Left ventricle myocardium inferior (tissue), 1 donor: ENCODE results near the gene SERPINE3. TPM values are rescaled to one million over a fixed set of nuclear protein-coding genes. Genes with fewer than 3 reads are reported as not detected.

Source experiments
- DNase-seq: peaks from one replicate; pipeline ENCODE4 v3.0.0-alpha.2; 2020
- H3K27ac ChIP-seq: fragments of 200-600 bp; replicated peaks from 2 replicates; pipeline ENCODE4 v1.8.0; 2021
- H3K27me3 ChIP-seq: fragments of 200-600 bp; 2 replicates; pipeline ENCODE4 v1.8.0; 2021; ENCODE audit warnings: low read depth
- H3K36me3 ChIP-seq: fragments of 200-600 bp; 2 replicates; pipeline ENCODE4 v1.8.0; 2021
- H3K4me1 ChIP-seq: fragments of 200-600 bp; 2 replicates; pipeline ENCODE4 v1.8.0; 2021
- H3K4me3 ChIP-seq: fragments of 200-600 bp; 2 replicates; pipeline ENCODE4 v1.8.0; 2021; ENCODE audit warnings: mild to moderate bottlenecking, moderate library complexity
- H3K9me3 ChIP-seq: fragments of 200-600 bp; replicated peaks from 2 replicates; pipeline ENCODE4 v1.8.0; 2021
- CTCF ChIP-seq: fragments of 200-600 bp; IDR thresholded peaks from 2 replicates; pipeline ENCODE4 v1.8.0; 2021; ENCODE audit warnings: antibody characterized with exemption, mild to moderate bottlenecking, borderline replicate concordance
- intact Hi-C: fragments of 100-400 bp; cut with micrococcal nuclease; formaldehyde crosslinking; loops from one replicate; pipeline ENCODE4 v1.11.0; 2022
- total RNA-seq: library from RNA; stranded (reverse); fragmentation: NEBNext Ultra II Directional; extraction: Animal tissue kit (Norgen Biotek cat#: 25700); gene quantifications from one replicate; pipeline ENCODE4 v1.2.1, GENCODE V29; 2021
- donor health status: DM: no; HTN: yes; CAD: no; lungs with severe emphysema.

Gene SERPINE3
- total RNA-seq, 1 donor from 2014 or later = not detected

DNA sequence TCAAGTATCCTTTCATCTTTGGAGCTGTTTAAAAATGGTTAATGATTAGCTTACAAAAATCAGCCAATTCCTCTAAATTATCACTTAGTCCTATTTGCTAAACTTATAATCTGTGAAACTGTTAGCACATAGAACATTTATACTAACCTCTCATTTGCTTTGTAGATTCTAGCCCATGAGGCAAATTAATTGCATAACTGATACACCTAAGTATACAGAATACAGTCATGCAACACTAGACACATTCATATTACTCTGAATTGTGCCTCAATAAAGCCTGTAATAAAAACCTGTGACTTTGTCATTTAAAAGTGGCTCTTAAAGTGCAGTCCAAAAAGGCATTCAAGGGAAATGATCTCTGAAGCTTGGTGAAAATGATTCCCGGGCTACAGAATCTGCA lies 21.0 kb downstream of the SERPINE3 start:
- TF ChIP-seq CTCF = no peak
- H3K27me3 ChIP-seq = no peaks in the 10 kb centered on the region
- intact Hi-C loops = no loop called here
- no peak overlapping the region for H3K27ac ChIP-seq
- DNase-seq = no peak
- no peaks in the 10 kb centered on the region for H3K9me3 ChIP-seq
- peaks cover 27% of the 10 kb centered on the region for H3K36me3 ChIP-seq
- no peaks in the 10 kb centered on the region for H3K4me1 ChIP-seq
- no peak overlapping the region for H3K4me3 ChIP-seq

DNA sequence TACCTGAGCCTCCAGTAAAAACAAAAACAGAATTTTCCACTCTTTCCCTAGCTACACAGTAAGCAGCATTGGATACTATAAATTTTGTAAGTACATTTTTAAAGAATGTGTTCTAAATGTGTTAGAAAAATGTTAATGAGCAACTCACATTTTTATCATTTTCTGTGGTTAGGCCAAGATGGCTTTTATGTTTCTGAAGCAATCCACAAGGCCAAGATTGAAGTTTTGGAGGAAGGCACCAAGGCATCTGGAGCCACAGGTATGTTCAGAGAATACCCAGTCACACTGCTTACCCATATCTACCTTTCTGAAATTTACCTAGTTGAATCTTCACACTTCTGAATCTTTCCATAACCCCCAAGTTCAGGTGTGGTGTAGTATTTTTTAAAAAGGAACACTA lies 21.6 kb downstream of the SERPINE3 start:
- TF ChIP-seq CTCF = no peak
- intact Hi-C loops = no loop called here
- no peak for DNase-seq
- no peak overlapping the region for H3K27ac ChIP-seq
- H3K27me3 ChIP-seq = no peaks in the 10 kb centered on the region
- no peaks in the 10 kb centered on the region for H3K9me3 ChIP-seq
- no peaks in the 10 kb centered on the region for H3K4me1 ChIP-seq
- H3K4me3 ChIP-seq = no peak overlapping the region
- peaks cover 31% of the 10 kb centered on the region for H3K36me3 ChIP-seq

- Histone ChIP-seq H3K9me3 (no peaks in the 10 kb centered on the region), H3K36me3 (peaks cover 57% of the 10 kb centered on the region), H3K4me3 (no peak overlapping the region), H3K4me1 (no peaks in the 10 kb centered on the region), H3K27me3 (no peaks in the 10 kb centered on the region), H3K27ac (no peak overlapping the region)
- intact Hi-C loops = no loop called here
- DNase-seq = no peak
- TF ChIP-seq CTCF = no peak
Observed at GRCh38 chr13:51363625-51364024, 24.1 kb downstream of the SERPINE3 start.

DNA sequence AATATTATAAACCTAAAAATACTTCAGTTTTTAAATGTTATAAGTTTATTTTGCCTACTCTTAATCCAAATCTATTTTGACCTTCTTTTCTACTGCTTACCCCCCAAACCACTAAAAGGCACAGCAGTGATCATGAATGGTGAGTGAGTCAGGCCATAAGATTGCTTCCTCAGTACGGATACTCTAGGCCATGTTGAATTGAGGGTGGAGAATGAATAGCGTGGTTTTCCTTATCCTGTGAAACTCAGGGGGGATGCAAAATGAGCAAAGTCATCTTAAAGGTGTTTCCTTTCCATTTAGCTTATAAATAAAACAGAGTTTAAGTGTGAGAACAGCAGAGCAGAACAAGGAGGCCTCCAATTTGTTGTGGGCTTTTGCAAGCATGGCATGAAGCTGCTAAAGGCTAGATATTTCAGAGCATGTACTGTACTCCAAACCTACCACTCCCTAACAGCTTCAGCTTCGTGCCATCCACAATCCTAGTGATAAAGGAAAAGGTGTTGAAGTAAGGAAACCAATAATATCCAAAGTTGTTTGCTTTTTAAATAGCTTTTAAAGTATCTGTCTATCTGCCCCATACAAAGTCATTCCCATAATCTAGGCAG lies 25.0 kb downstream of the SERPINE3 start:
- intact Hi-C loops = no loop called here
- peaks cover 64% of the 10 kb centered on the region for H3K36me3 ChIP-seq
- TF ChIP-seq CTCF = no peak
- H3K4me1 ChIP-seq = no peaks in the 10 kb centered on the region
- H3K4me3 ChIP-seq = no peak overlapping the region
- no peaks in the 10 kb centered on the region for H3K9me3 ChIP-seq
- no peak overlapping the region for H3K27ac ChIP-seq
- no peak for DNase-seq
- no peaks in the 10 kb centered on the region for H3K27me3 ChIP-seq

- Histone ChIP-seq H3K27ac (no peak overlapping the region), H3K4me1 (no peaks in the 10 kb centered on the region), H3K36me3 (peaks cover 77% of the 10 kb centered on the region), H3K4me3 (no peak overlapping the region), H3K9me3 (no peaks in the 10 kb centered on the region), H3K27me3 (no peaks in the 10 kb centered on the region)
- DNase-seq = no peak
- intact Hi-C loops = no loop called here
- no peak for TF ChIP-seq CTCF
Observed at GRCh38 chr13:51370116-51370515, 30.6 kb downstream of the SERPINE3 start.
